GOT3 (cell line): ENCODE data around the gene ZEB2.

Experiments used
- DNase-seq: peaks from one replicate; lab custom pipeline; 2025; ENCODE audit warnings: mixed read lengths; lab: John Stamatoyannopoulos, UW

The ZEB2 gene

DNA sequence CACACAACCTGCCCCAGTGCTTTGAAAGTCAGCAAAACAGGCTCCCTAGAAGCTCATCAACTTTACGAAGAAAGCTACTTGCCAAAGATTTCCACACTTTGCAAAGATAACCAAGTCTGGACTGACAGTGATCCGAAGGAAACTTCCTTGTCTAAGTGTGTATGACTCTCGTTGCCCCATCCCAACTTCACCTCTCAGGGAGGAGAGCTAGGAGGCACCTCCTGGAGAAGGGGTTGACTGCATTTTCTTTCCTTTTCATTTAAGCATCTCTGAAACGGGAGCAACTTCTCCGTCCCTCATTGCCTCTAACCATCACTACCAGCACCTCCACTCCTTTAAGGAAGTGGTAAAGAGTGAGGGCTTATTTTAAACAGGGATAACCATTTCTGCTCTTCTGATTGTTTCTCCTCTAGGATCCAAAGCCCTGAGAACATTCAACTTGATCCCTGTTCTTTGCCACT lies 7.0 kb downstream of the ZEB2 start:
- no peak for DNase-seq

GRCh38 chr2:144512470-144512869 lies 7.4 kb downstream of the ZEB2 start:
- DNase-seq = no peak

- DNase-seq = no peak
These were observed 8.0 kb downstream of the ZEB2 start for GRCh38 chr2:144511937-144512336.

- DNase-seq = no peak
These were observed 8.6 kb downstream of the ZEB2 start for GRCh38 chr2:144511226-144511810.

- no peak for DNase-seq
These were observed 9.5 kb downstream of the ZEB2 start for GRCh38 chr2:144510294-144510991.

DNA sequence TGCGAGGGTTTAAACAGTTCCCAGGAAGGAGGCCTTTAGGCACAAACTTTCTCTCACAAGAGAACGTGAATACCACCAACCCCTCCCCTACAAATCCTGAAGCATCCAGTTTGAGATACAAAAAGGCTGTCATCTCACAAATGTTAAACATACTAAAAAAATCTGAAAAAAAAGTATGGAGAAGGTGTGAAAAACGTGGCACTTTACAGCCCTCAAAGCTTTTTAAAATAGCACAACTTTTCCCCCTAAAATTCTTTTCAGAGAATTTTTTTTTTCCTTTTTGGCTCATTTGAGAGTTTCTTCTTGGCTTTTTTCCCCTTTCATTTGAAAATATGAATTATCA lies 10.1 kb downstream of the ZEB2 start:
- no peak for DNase-seq

GRCh38 chr2:144509001-144509878 lies 10.7 kb downstream of the ZEB2 start:
- DNase-seq = no peak

- no peak for DNase-seq
These were observed 11.6 kb downstream of the ZEB2 start for GRCh38 chr2:144508172-144508851.

DNA sequence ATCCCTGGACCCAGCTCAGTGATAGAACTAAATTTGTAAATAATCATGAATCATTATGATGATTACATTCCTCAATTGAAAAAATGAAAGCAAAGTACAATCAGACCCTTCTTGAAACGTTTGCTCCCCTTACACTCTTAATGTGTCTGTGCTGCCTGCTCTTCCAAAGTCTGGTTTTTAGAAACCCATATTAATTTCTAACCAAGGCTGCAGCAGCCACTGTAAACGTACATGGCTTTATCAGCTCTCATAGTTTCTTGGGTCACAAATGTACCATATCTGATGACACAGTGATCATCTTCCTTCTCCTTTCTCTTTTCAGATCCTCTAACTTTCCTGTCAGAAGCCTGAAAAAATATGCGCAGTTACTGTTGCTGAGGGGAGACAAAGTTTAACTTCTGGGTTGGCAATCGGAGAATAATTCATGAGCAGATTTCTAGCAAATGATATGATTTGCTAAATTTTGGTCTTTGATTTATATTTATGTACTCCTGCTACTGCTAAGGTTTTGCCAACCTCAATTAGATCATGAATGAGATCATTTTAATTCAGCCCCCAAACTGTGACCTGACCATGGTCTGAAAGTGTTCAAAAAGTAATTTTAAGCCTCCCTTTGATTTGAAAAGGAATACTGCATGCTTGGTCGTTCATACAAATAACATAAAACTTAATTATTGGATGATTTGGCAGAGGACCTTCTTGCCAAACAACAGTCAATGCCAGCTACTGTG lies 12.3 kb downstream of the ZEB2 start:
- DNase-seq = no peak

DNA sequence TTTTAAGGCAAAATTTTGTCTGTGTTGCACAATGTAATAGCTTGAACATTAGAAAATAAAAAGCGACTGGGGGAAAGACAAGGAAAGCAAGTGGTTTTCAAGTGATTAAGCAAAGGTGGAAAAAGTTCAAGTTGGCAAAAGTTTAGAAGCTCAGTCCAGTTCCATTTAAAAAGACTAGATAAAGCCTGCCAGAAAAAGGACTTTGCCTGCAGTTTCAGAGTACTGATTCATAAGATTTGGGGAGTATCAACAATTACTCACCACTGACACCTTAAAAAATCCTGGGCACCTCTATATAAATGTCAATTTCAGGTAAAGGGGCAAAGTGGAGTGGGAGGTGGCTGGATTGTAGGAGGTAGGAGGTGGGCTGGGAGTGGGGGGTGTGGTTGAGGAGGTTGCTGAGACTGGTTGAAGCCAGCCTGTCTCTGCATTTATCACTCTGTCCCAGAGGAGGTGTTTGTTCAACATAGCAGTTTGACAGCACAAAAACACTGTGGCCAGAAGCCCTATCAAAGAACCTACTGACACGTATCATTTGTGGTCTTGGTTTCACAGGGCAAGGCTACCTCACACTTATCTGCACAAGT lies 14.6 kb downstream of the ZEB2 start:
- DNase-seq = no peak

DNA sequence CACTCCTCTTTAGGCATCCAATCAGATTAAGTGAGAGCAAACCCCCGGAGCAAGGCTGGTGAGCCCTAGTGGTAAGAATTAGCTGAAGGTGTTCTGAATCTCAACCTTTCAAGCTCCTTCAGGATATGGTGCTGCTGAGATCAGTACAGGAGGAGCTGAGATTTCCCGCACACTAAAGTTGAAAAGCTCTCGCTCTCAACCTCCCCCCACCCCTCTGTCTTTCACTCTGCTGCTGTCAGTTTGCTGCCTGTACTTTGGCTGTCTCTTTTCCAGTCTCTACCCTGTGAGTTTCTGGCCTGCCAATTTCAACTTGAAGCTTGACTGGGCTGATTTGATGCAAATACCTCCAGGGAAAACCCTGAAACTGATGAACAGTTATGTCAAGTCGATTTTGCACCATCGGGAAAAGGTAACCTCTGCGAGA lies 15.7 kb downstream of the ZEB2 start:
- no peak for DNase-seq

DNA sequence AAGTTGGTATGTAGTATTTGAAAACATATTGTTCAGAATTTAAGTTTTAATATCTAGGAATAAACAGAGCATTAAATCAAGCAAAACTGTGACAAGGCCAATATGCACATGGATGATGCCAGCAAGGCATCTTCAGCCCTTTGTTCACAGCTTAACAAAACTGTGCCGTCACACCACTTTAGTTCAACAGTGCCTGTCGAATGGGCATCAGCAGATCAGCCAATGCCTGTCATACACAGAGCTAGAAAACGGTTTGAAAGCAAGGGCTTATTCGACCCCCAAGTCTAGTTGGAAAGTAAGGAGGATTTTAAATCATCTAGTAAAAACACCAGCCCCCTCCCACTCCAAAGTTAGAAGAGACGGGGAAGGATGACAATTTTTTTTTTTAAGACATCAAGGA lies 16.7 kb downstream of the ZEB2 start:
- no peak for DNase-seq

DNA sequence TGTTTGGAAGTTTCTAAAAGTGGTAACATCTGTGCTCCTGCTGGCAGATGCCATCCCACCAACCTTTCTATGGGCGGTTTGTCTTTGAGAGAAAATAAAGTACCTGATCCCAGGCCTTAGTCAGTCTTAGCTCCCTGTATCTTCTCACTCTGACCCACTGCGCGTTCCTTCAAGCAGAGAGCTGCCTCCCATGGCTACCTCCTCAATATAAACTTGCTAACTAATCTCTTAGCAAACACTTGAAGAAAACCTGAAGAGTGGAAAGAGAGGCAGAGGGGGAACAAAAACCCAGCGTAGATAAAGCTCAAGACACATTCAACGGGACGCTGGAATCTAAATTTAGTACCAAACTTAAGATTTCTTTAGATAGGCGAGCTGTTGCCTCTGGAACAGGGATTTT lies 17.6 kb downstream of the ZEB2 start:
- DNase-seq = no peak

DNA sequence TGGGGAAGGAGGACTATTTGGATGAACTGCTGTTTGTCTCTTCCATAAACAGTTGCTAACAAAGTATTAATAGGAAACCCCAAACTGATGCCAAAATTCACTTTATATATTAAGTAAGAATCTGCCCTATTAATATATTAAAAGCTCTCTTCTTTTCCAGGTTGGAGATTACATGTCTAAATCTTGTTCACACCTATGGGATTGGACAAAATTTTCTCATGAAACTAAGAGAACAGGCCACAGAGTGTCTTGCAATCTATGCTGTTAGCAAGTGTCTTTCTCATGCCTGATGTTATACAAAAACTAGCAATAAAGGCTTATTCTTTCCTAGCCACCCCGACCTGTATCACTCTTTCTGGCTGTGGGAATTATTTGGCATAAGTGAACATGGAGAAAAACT lies 18.3 kb downstream of the ZEB2 start:
- no peak for DNase-seq

GRCh38 chr2:144501118-144501517 lies 18.8 kb downstream of the ZEB2 start:
- DNase-seq = no peak

GRCh38 chr2:144500563-144500962 lies 19.4 kb downstream of the ZEB2 start:
- no peak for DNase-seq

DNA sequence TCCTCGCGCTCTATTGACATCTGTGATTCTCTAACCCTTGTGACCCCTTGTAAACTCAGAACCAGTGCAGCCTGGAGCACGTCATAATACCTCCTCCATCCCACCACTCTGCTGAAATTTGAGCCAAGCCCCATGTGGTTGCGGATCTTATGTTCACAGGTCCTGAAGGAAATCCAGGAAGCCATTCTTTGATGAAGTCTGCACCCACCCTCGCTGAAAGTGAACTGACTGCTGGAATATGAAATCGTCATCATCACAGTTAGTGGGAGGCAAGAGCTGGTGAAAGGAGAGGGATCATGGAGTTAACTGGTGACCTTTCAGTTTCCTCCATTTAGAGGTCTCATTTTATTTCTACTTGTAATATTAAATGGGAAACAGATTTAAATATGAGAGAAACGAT lies 21.6 kb downstream of the ZEB2 start:
- DNase-seq = no peak

DNA sequence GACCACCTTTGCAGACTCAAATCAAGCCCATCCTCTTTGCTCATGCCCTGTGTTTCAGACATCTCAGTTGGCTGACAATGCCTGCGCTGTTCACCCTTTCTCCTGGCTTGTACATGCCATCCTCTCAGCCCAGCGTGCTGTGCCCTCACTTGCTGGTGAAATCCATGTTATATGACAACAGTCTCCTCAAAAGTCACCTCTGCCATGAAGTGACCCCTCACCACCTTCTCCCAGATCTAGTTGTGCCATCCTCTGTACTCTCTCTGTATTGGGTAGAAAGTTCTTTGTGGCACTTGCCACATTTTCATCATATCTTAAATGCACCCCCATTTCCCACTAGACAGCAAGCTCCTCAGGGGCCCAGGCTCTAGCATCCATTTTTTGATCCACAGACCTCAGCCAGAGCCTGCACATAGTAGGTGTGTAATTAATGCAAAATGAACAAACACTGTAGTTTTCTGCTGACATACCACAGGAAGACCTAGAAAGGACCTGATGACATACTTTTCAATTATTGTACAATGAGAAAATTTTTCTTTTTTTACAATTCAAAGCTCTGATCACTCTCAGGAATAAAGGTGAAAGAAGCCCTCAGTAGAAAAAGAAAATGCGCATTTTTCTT lies 22.8 kb downstream of the ZEB2 start:
- DNase-seq = no peak

DNA sequence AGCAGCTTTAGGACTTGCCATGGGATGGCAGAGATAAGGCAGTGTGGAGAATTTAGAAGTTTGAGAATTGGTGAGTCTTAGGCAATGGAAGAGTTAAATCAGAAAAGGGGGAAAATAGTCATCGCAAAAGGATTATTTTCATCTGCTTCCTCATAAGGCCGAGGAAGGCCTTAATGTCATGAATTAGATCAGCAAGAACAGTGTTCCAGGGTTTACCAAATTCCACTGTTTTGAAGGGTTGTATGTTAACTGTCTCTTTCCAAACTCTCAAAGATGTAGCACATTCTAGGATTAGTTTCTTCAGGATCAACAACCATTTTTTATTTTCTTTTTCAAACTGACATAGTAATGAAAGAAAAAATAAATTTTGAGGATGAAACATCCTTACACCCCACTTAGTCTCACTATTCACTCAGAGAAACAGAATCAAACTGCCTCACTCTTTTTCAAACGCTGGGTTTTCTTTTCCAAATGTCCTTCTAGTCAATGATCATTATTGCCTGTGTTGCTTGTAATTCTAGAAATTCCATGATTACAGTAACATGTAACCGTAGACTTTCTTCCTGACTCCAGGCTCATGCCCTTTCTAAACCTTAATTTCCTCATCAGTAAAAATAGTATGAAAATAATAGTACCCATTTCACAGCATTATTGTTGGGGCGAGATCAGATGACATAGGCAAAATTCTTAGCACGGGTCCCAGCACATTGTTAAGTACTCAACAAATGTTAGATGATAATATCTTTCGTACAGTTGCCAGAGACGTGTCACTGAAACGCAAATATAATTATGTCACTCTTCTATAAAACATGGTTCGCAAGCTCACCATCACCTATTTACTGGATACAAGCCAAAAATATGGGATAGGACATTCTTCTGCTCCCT lies 23.6 kb downstream of the ZEB2 start:
- no peak for DNase-seq
